Upper lobe of left lung (tissue), 4 donors: ENCODE results near the gene PAX2.

Experiments
- POLR2A ChIP-seq, 4 donors: fragments of 450-650 bp; IDR thresholded peaks; one replicate each; pipeline ENCODE4 v1.5.1; 2016 to 2017; ENCODE audit warnings: antibody characterized with exemption in 4 of 4, mild to moderate bottlenecking in 2 of 4
- TF ChIP-seq, protein P1 (sequence below), 6 experiments: fragments of 450-650 bp in 4 of 6; fragments of 200-600 bp in 2 of 6; sonication (generic) in 2 of 6; IDR thresholded peaks; one replicate each; pipeline ENCODE4 v1.5.1; 2016 to 2019; ENCODE audit warnings: antibody characterized with exemption in 6 of 6

DNA sequence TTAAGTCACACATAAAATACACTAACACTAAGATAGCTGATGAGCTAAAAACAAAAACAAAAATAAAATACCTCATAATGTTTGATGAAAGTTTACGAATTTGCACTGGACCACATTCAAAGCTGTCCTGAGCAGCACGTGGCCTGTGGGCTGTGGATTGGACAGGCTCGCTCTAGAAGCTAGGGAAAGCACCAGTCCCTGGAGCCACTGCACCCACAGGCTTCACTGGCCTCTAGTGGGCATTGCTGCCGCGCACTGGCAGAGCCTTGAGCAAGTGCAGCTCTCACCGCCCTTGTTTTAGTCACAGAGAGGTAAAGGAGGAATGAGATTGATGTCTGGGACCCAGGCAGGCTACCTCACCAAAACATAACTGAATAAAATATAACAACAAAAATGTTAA lies 67.6 kb downstream of the PAX2 start:
- TF ChIP-seq, protein P1, sequence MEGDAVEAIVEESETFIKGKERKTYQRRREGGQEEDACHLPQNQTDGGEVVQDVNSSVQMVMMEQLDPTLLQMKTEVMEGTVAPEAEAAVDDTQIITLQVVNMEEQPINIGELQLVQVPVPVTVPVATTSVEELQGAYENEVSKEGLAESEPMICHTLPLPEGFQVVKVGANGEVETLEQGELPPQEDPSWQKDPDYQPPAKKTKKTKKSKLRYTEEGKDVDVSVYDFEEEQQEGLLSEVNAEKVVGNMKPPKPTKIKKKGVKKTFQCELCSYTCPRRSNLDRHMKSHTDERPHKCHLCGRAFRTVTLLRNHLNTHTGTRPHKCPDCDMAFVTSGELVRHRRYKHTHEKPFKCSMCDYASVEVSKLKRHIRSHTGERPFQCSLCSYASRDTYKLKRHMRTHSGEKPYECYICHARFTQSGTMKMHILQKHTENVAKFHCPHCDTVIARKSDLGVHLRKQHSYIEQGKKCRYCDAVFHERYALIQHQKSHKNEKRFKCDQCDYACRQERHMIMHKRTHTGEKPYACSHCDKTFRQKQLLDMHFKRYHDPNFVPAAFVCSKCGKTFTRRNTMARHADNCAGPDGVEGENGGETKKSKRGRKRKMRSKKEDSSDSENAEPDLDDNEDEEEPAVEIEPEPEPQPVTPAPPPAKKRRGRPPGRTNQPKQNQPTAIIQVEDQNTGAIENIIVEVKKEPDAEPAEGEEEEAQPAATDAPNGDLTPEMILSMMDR (IDR thresholded peaks at IDR 0.05) = no peak
- TF ChIP-seq POLR2A (IDR thresholded peaks at IDR 0.05) = no peak
